IMR-90 (cell line): ENCODE data around the gene ACOT7. TPM values are rescaled to one million over a fixed set of nuclear protein-coding genes. Genes with fewer than 3 reads are reported as not detected.

Experiments used
- ATAC-seq: fragments of 200-7000 bp; cut with Tn5 transposase; 2 replicates; pipeline ENCODE4 v1.9.1; 2020; ENCODE audit warnings: low read depth, mild to moderate bottlenecking, moderate library complexity
- BruUV-seq: library from RNA; stranded (reverse); fragments of 400-500 nt; replicated peaks from 2 replicates; lab custom pipeline; 2021; lab: Mats Ljungman, UMichigan
- CTCF ChIA-PET: fragments of 300-600 bp; formaldehyde crosslinking; extraction: SDS; loops from one replicate; lab custom pipeline; 2021; ENCODE audit warnings: antibody characterized with exemption; lab: Yijun Ruan, JAX
- POLR2A ChIA-PET: fragments of 300-600 bp; sonication (Branson Sonifier 250); formaldehyde crosslinking; loops from one replicate; lab custom pipeline; 2022; ENCODE audit warnings: antibody characterized with exemption; ENCODE audit not compliant: unreplicated experiment; lab: Charles Lee
- DNase-seq: peaks from one replicate; pipeline ENCODE4 v3.0.0; 2013
- H2AFZ ChIP-seq: replicated peaks from 2 replicates; pipeline ENCODE3; 2013; ENCODE audit warnings: low read length, mild to moderate bottlenecking; ENCODE audit not compliant: poor library complexity
- H2AK5ac ChIP-seq: 2 replicates; pipeline ENCODE4 v1.6.1; 2013; ENCODE audit warnings: low read depth, low read length, inconsistent platforms
- H2AK9ac ChIP-seq: replicated peaks from 2 replicates; pipeline ENCODE3; 2013; ENCODE audit warnings: mild to moderate bottlenecking, low read depth, low read length, moderate library complexity; ENCODE audit not compliant: poor library complexity
- H2BK120ac ChIP-seq: 2 replicates; pipeline ENCODE4 v1.6.1; 2013; ENCODE audit warnings: low read depth, low read length, inconsistent platforms
- H2BK15ac ChIP-seq: 3 replicates; pipeline ENCODE4 v1.6.1; 2013; ENCODE audit warnings: low read depth, low read length, inconsistent platforms
- H2BK20ac ChIP-seq: 2 replicates; pipeline ENCODE4 v1.6.1; 2013; ENCODE audit warnings: low read depth, mild to moderate bottlenecking, inconsistent platforms, low read length, moderate library complexity
- H2BK5ac ChIP-seq: 2 replicates; pipeline ENCODE4 v1.6.1; 2013; ENCODE audit warnings: mild to moderate bottlenecking, low read depth, low read length, inconsistent platforms; ENCODE audit not compliant: poor library complexity, severe bottlenecking
- H3K14ac ChIP-seq: replicated peaks from 2 replicates; pipeline ENCODE4 v1.6.1; 2013; ENCODE audit warnings: low read depth, low read length, inconsistent platforms
- H3K18ac ChIP-seq: 2 replicates; pipeline ENCODE4 v1.6.1; 2013; ENCODE audit warnings: low read depth, low read length, control low read depth
- H3K23ac ChIP-seq: 2 replicates; pipeline ENCODE4 v1.6.1; 2013; ENCODE audit warnings: low read depth, low read length, inconsistent platforms
- H3K27ac ChIP-seq: 2 replicates; pipeline ENCODE4 v1.5.1; 2013; ENCODE audit warnings: mild to moderate bottlenecking, control low read depth, low read length; ENCODE audit not compliant: insufficient read depth
- H3K27me3 ChIP-seq: 2 replicates; pipeline ENCODE4 v1.6.1; 2013; ENCODE audit warnings: low read length; ENCODE audit not compliant: control insufficient read depth, insufficient read depth
- H3K36me3 ChIP-seq: 2 replicates; pipeline ENCODE4 v1.6.1; 2013; ENCODE audit warnings: low read length, mixed read lengths; ENCODE audit not compliant: control insufficient read depth, insufficient read depth
- H3K4ac ChIP-seq: 2 replicates; pipeline ENCODE4 v1.6.1; 2013; ENCODE audit warnings: low read depth, low read length, inconsistent platforms
- H3K4me1 ChIP-seq: 2 replicates; pipeline ENCODE4 v1.6.1; 2013; ENCODE audit warnings: low read length, mixed read lengths; ENCODE audit not compliant: control insufficient read depth, insufficient read depth
- H3K4me2 ChIP-seq: 2 replicates; pipeline ENCODE4 v1.6.1; 2013; ENCODE audit warnings: low read depth, mild to moderate bottlenecking, control low read depth, low read length, moderate library complexity
- H3K4me3 ChIP-seq: 2 replicates; pipeline ENCODE4 v1.5.1; 2013; ENCODE audit warnings: low read depth, mild to moderate bottlenecking, control low read depth, low read length, moderate library complexity; ENCODE audit not compliant: insufficient read depth
- H3K56ac ChIP-seq: 2 replicates; pipeline ENCODE4 v1.6.1; 2013; ENCODE audit warnings: low read length, inconsistent platforms; ENCODE audit not compliant: insufficient read depth; ENCODE audit errors: extremely low read depth
- H3K79me1 ChIP-seq, 2 experiments: 2 replicates each; pipeline ENCODE4 v1.6.1; 2013; ENCODE audit warnings: low read length in 2 of 2, inconsistent platforms in 1 of 2, low read depth in 1 of 2
- H3K9ac ChIP-seq: 2 replicates; pipeline ENCODE4 v1.6.1; 2013; ENCODE audit warnings: low read depth, low read length, control low read depth
- H3K9me1 ChIP-seq: 2 replicates; pipeline ENCODE4 v1.6.1; 2013; ENCODE audit warnings: low read length, inconsistent platforms; ENCODE audit not compliant: insufficient read depth
- H3K9me3 ChIP-seq: 2 replicates; pipeline ENCODE4 v1.6.1; 2013; ENCODE audit warnings: low read length; ENCODE audit not compliant: control insufficient read depth, insufficient read depth
- H4K20me1 ChIP-seq: 2 replicates; pipeline ENCODE4 v1.6.1; 2013; ENCODE audit warnings: low read length, inconsistent platforms; ENCODE audit not compliant: insufficient read depth
- H4K5ac ChIP-seq: 2 replicates; pipeline ENCODE4 v1.6.1; 2013; ENCODE audit warnings: mild to moderate bottlenecking, low read depth, low read length, control low read depth
- H4K8ac ChIP-seq, 2 experiments: 2 replicates each; pipeline ENCODE4 v1.6.1; 2013; ENCODE audit warnings: low read depth in 2 of 2, low read length in 2 of 2, control low read depth in 1 of 2, inconsistent platforms in 1 of 2
- H4K91ac ChIP-seq: 2 replicates; pipeline ENCODE4 v1.6.1; 2013; ENCODE audit warnings: low read depth, low read length, inconsistent platforms; ENCODE audit not compliant: insufficient read depth
- BHLHE40 ChIP-seq: fragments of 150-350 bp; IDR thresholded peaks from 2 replicates; pipeline ENCODE4 v1.6.1; 2016; ENCODE audit warnings: mild to moderate bottlenecking, low read depth, low read length
- CEBPB ChIP-seq: IDR thresholded peaks from 2 replicates; pipeline ENCODE4 v1.6.1; 2012; ENCODE audit warnings: low read depth, low read length, improper control_type of control experiment
- MXI1 ChIP-seq: IDR thresholded peaks from 2 replicates; pipeline ENCODE4 v1.6.1; 2012; ENCODE audit warnings: low read depth, mild to moderate bottlenecking, low read length, moderate library complexity, borderline replicate concordance
- RAD21 ChIP-seq: IDR thresholded peaks from 2 replicates; pipeline ENCODE4 v1.6.1; 2012; ENCODE audit warnings: low read length, improper control_type of control experiment
- WGBS, 2 experiments: methylation state at CpG; one replicate each; pipeline versions ENCODE4 v1.1.5 to v1.1.7; 2013; ENCODE audit warnings: missing lambda C conversion rate in 2 of 2; ENCODE audit not compliant: insufficient read length in 1 of 2; ENCODE audit errors: extremely low coverage in 2 of 2; 5-methylcytosine and 5-hydroxymethylcytosine counted together
- dilution Hi-C: fragments of 300-500 bp; cut with HindIII; formaldehyde crosslinking; loops from one replicate; pipeline ENCODE4 v1.14.3; 2018; ENCODE audit warnings: low sequenced_read_pairs; ENCODE audit not compliant: unreplicated experiment
- in situ Hi-C: fragments of 300-500 bp; cut with MboI; formaldehyde crosslinking; loops from 3 replicates; pipeline ENCODE4 v1.14.3; 2019; ENCODE audit warnings: low sequenced_read_pairs, inconsistent platforms, mixed read lengths
- intact Hi-C: fragments of 100-400 bp; cut with micrococcal nuclease; formaldehyde crosslinking; loops from 2 replicates; pipeline ENCODE4 v1.10.0; 2022
- polyA plus RNA-seq, 3 experiments: library from polyadenylated mRNA; depleted of rRNA; stranded (reverse); fragments of >200 nt; gene quantifications; 2 replicates each; pipeline ENCODE4 v1.2.3, GENCODE V29; 2012; ENCODE audit warnings: low replicate concordance in 1 of 3
- total RNA-seq: library from RNA; depleted of rRNA; stranded (reverse); fragments of >200 nt; gene quantifications from 2 replicates; pipeline ENCODE4 v1.2.3, GENCODE V29; 2012
- TF ChIP-seq, protein P1 (sequence below): fragments of 150-350 bp; IDR thresholded peaks from 2 replicates; pipeline ENCODE4 v1.6.1; 2017; ENCODE audit warnings: mild to moderate bottlenecking, antibody characterized with exemption, low read length, low read depth

ACOT7 gene
- total and polyA plus RNA-seq, 2 of the 4 experiments (the other 2 are of a cell fraction): 51.6 to 242 TPM

DNA sequence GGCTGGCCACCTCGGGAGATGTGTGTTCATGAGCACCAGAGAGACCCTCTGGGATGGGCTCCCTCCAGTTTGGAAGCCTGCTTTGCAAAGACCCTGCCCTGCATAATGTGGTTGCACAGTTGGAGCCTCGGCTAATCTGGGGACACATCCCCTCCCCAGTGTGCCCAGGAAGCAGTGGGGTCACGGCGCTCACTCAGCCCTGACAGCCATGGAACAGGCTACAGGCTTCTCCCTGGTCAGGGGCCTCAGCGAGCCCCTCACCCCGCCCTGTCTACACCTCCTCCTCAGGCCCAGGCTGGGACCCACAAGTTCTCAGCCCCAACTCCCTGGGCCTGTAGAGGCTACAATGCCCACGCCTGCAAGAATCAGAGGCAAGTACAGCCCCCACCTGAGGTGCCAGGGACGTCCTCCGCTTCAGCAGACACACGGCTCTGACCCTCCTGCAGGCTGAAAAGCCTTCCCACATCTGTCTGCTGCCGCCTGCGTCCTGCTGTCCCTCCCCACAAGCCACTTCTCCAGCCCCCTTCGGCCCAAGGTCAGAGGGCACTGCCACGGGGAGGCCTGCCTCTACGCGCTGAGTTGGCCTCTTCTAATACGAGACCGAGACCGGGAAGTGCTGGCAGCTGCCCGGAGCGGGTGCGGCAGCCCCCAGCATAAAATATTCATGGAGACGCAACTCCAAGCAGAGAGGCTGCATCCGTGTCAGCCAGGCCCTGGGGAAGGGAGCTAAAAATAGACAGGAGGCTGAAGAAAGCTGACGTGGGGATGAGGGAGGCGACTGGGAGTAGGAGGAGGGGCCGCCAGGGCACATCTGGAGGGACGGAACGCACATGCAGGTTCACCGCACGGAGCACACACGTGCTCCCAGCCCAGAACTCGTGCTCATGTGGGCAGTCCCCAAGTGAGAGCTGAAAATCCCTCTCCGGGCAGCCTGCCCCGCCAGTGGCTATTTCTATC, 117.5 kb downstream of the ACOT7 start:
- BruUV-seq: no TSS peak
- ChIA-PET POLR2A (interaction anchor here (0.7 kb wide), 1 partner anchor 88 kb away, joined by 8 read pairs; no protein-coding TSS in a partner anchor), CTCF (interaction anchor here (0.8 to 1.1 kb wide), 3 partner anchors 18 to 30 kb away, joined by 3 to 5 read pairs (median 4); no protein-coding TSS in a partner anchor)
- H4K20me1 ChIP-seq: no peaks in the 10 kb centered on the region; the same call in 1 of the 2 replicates
- H4K91ac ChIP-seq: peak overlapping the region; percentile 64
- H3K23ac ChIP-seq: peak overlapping the region; percentile 52; the same call in 1 of the 2 replicates
- H2AFZ ChIP-seq: peak overlapping the region; percentile 88
- WGBS, 2 experiments: 18% methylated on average over 22 of the region's 35 CpGs; no CpG with 5 or more reads in 1 of the 2 experiments
- H4K8ac ChIP-seq: peak overlapping the region; percentile 22 to 92; a peak in 3 of 4 replicates
- TF ChIP-seq, protein P1, sequence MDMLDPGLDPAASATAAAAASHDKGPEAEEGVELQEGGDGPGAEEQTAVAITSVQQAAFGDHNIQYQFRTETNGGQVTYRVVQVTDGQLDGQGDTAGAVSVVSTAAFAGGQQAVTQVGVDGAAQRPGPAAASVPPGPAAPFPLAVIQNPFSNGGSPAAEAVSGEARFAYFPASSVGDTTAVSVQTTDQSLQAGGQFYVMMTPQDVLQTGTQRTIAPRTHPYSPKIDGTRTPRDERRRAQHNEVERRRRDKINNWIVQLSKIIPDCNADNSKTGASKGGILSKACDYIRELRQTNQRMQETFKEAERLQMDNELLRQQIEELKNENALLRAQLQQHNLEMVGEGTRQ: peak; percentile 63
- TF ChIP-seq CEBPB (no peak), RAD21 (no peak), MXI1 (peak; percentile 96), BHLHE40 (peak; percentile 94)
- intact Hi-C loops: no loop called here
- H2BK20ac ChIP-seq: peak overlapping the region; percentile 69; the same call in 1 of the 2 replicates
- H2BK15ac ChIP-seq: peak overlapping the region; percentile 61; the same call in 2 of the 3 replicates
- peak overlapping the region; percentile 36 for H3K27ac ChIP-seq
- in situ Hi-C loops: no loop called here
- H3K9ac ChIP-seq: peak overlapping the region; percentile 35; the same call in 1 of the 2 replicates
- H3K4me1 ChIP-seq: peaks cover 16% of the 10 kb centered on the region
- H3K4me3 ChIP-seq: no peak overlapping the region
- H3K36me3 ChIP-seq: no peaks in the 10 kb centered on the region
- H3K4ac ChIP-seq: peak overlapping the region; percentile 95
- H4K5ac ChIP-seq: peak overlapping the region; percentile 81
- peak overlapping the region; percentile 49; the same call in 1 of the 2 replicates for H3K56ac ChIP-seq
- peaks cover 9% of the 10 kb centered on the region; the same call in 1 of the 2 replicates for H3K9me1 ChIP-seq
- H3K79me1 ChIP-seq: peaks cover 0 to 22% of the 10 kb centered on the region in 2 experiments; a peak in 2 of 4 replicates
- peak; percentile 88 for ATAC-seq
- H2AK5ac ChIP-seq: peak overlapping the region; percentile 66; the same call in 1 of the 2 replicates
- peak overlapping the region; percentile 2; the same call in 1 of the 2 replicates for H3K18ac ChIP-seq
- H3K27me3 ChIP-seq: no peaks in the 10 kb centered on the region
- H3K14ac ChIP-seq: peak overlapping the region; percentile 88
- H3K9me3 ChIP-seq: no peaks in the 10 kb centered on the region
- peak overlapping the region; percentile 84 for H2BK120ac ChIP-seq
- peak overlapping the region; percentile 47 for H3K4me2 ChIP-seq
- H2BK5ac ChIP-seq: peak overlapping the region; percentile 29
- peak overlapping the region; percentile 92 for H2AK9ac ChIP-seq
- DNase-seq: peak; percentile 90
- dilution Hi-C loops: no loop called here
